Endodermal cell (in vitro differentiated cells): Measurements from ENCODE around the gene TRIM72. TPM values are rescaled to one million over a fixed set of nuclear protein-coding genes. Genes with fewer than 3 reads are reported as not detected.
"Not testable (repeated sequence)": the region's sequence is repeated elsewhere in the genome, so short reads cannot be mapped to it uniquely, and the experiment has no call there.

Experiments used
- DNase-seq: peaks from one replicate; pipeline ENCODE4 v3.0.0-alpha.2; 2017
- H3K27ac ChIP-seq: 2 replicates; pipeline ENCODE4 v1.5.1; 2013; ENCODE audit warnings: mild to moderate bottlenecking, low read depth, low read length, moderate library complexity
- H3K27me3 ChIP-seq: 2 replicates; pipeline ENCODE4 v1.6.1; 2013; ENCODE audit warnings: mild to moderate bottlenecking, low read length, moderate library complexity; ENCODE audit not compliant: insufficient read depth, control insufficient read depth, poor library complexity, severe bottlenecking
- H3K36me3 ChIP-seq: 2 replicates; pipeline ENCODE4 v1.7.0; 2013; ENCODE audit warnings: mild to moderate bottlenecking, low read length, moderate library complexity; ENCODE audit not compliant: control insufficient read depth, insufficient read depth
- H3K4me1 ChIP-seq: one replicate; pipeline ENCODE4 v1.7.0; 2013; ENCODE audit warnings: low read length; ENCODE audit not compliant: control insufficient read depth, insufficient read depth
- H3K4me3 ChIP-seq: 2 replicates; pipeline ENCODE4 v1.5.1; 2013; ENCODE audit warnings: mild to moderate bottlenecking, low read length, moderate library complexity
- H3K9ac ChIP-seq: 2 replicates; pipeline ENCODE4 v1.6.1; 2013; ENCODE audit warnings: mild to moderate bottlenecking, low read length, moderate library complexity; ENCODE audit not compliant: poor library complexity, severe bottlenecking; ENCODE audit errors: extremely low read depth
- H3K9me3 ChIP-seq: 2 replicates; pipeline ENCODE4 v1.6.1; 2013; ENCODE audit warnings: mild to moderate bottlenecking, low read length, moderate library complexity; ENCODE audit not compliant: control insufficient read depth
- H3K27ac Mint-ChIP-seq: 2 replicates; pipeline ENCODE4 v1.8.0; 2020; ENCODE audit warnings: mixed read lengths
- H3K27me3 Mint-ChIP-seq: 2 replicates; pipeline ENCODE4 v1.8.0; 2021; ENCODE audit warnings: mild to moderate bottlenecking, mixed read lengths; ENCODE audit not compliant: insufficient read depth
- H3K36me3 Mint-ChIP-seq: 2 replicates; pipeline ENCODE4 v1.8.0; 2020; ENCODE audit warnings: low read depth, mixed read lengths
- H3K4me1 Mint-ChIP-seq: 2 replicates; pipeline ENCODE4 v1.8.0; 2020; ENCODE audit warnings: mixed read lengths
- H3K4me3 Mint-ChIP-seq: 2 replicates; pipeline ENCODE4 v1.8.0; 2020; ENCODE audit warnings: mild to moderate bottlenecking, moderate library complexity, mixed read lengths
- H3K9me3 Mint-ChIP-seq: 2 replicates; pipeline ENCODE4 v1.8.0; 2020; ENCODE audit warnings: mild to moderate bottlenecking, mixed read lengths
- WGBS, 2 experiments: methylation state at CpG; one replicate each; pipeline versions ENCODE4 v1.1.5 to v1.1.7; 2013; ENCODE audit warnings: missing lambda C conversion rate in 2 of 2, mixed read lengths in 1 of 2; ENCODE audit not compliant: insufficient coverage in 1 of 2, insufficient read length in 1 of 2; 5-methylcytosine and 5-hydroxymethylcytosine counted together
- total RNA-seq, 2 donors: library from RNA; stranded (reverse); fragmentation: NEBNext Ultra II Directional in 1 of 2; extraction: Animal tissue kit (Norgen Biotek cat#: 25700) in 1 of 2; gene quantifications; 2 replicates in 1 of 2; 3 replicates in 1 of 2; pipeline ENCODE4 v1.2.1, GENCODE V29; 2021
- TF ChIP-seq, protein P1 (sequence below): fragments of 200-600 bp; sonication (generic); conservative IDR thresholded peaks from 2 replicates; pipeline ENCODE4 v1.5.0; 2021; ENCODE audit warnings: antibody characterized with exemption, mild to moderate bottlenecking

The TRIM72 gene
- total RNA-seq, 2 donors from 2014 or later: 0.15 to 0.20 TPM

DNA sequence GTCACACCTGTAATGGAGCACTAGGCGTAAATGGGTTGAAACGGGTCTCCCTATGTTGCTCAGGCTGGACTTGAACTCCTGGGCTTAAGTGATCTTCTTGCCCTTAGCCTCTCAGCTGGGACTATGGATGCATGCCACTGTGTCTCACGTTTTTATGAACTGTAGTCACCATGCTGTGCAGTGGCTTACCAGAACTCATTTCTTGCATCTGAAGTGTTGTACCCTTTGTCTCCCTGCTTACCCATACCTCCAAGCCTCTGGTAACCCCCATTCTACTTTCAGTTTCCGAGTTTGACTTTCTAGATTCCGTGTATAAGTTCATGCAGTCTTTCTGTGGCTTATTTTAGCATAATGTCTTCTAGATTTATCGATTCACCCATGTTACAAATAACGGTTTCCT lies 19.0 kb upstream of the TRIM72 start:
- 93 to 95% methylated on average over 7 of the region's 7 CpGs for WGBS, 2 experiments
- Mint-ChIP-seq H3K36me3 (peaks cover 75% of the 10 kb centered on the region), H3K27me3 (no peaks in the 10 kb centered on the region), H3K4me1 (no peaks in the 10 kb centered on the region), H3K4me3 (no peak overlapping the region), H3K9me3 (no peaks in the 10 kb centered on the region), H3K27ac (no peak overlapping the region)
- TF ChIP-seq, protein P1, sequence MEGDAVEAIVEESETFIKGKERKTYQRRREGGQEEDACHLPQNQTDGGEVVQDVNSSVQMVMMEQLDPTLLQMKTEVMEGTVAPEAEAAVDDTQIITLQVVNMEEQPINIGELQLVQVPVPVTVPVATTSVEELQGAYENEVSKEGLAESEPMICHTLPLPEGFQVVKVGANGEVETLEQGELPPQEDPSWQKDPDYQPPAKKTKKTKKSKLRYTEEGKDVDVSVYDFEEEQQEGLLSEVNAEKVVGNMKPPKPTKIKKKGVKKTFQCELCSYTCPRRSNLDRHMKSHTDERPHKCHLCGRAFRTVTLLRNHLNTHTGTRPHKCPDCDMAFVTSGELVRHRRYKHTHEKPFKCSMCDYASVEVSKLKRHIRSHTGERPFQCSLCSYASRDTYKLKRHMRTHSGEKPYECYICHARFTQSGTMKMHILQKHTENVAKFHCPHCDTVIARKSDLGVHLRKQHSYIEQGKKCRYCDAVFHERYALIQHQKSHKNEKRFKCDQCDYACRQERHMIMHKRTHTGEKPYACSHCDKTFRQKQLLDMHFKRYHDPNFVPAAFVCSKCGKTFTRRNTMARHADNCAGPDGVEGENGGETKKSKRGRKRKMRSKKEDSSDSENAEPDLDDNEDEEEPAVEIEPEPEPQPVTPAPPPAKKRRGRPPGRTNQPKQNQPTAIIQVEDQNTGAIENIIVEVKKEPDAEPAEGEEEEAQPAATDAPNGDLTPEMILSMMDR: no peak
- Histone ChIP-seq H3K4me3 (no peak overlapping the region), H3K4me1 (no peaks in the 10 kb centered on the region), H3K9ac (no peak overlapping the region), H3K36me3 (peaks cover 97% of the 10 kb centered on the region), H3K27me3 (no peaks in the 10 kb centered on the region), H3K27ac (no peak overlapping the region), H3K9me3 (no peaks in the 10 kb centered on the region)
- DNase-seq: no peak

DNA sequence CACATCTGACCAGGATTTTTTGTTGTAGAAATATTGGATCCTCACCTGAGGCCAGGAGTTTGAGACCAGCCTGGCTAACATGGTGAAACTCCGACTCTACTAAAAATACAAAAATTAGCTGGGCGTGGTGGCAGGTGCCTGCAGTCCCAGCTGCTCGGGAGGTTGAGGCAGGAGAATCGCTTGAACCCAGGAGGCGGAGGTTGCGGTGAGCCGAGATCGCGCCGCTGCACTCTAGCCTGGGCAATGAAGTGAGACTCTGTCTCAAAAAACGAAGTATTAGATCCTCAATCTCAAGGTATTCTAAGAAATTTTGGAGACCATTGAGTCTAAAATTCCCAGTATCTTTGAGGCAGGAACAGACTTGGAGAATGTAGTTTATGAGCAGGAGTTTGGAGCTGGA lies 18.1 kb upstream of the TRIM72 start:
- WGBS, 2 experiments: 88 to 95% methylated on average over 10 to 11 of the region's 11 CpGs
- H3K9ac ChIP-seq, H3K4me3 Mint-ChIP-seq, H3K27me3 ChIP-seq, DNase-seq, H3K27ac Mint-ChIP-seq, H3K9me3 Mint-ChIP-seq, H3K4me1 ChIP-seq, H3K27ac ChIP-seq, H3K4me3 ChIP-seq, H3K9me3 ChIP-seq, H3K27me3 Mint-ChIP-seq, H3K4me1 Mint-ChIP-seq: not testable (repeated sequence)
- peaks cover 67% of the 10 kb centered on the region for H3K36me3 Mint-ChIP-seq
- H3K36me3 ChIP-seq: peaks cover 88% of the 10 kb centered on the region

DNA sequence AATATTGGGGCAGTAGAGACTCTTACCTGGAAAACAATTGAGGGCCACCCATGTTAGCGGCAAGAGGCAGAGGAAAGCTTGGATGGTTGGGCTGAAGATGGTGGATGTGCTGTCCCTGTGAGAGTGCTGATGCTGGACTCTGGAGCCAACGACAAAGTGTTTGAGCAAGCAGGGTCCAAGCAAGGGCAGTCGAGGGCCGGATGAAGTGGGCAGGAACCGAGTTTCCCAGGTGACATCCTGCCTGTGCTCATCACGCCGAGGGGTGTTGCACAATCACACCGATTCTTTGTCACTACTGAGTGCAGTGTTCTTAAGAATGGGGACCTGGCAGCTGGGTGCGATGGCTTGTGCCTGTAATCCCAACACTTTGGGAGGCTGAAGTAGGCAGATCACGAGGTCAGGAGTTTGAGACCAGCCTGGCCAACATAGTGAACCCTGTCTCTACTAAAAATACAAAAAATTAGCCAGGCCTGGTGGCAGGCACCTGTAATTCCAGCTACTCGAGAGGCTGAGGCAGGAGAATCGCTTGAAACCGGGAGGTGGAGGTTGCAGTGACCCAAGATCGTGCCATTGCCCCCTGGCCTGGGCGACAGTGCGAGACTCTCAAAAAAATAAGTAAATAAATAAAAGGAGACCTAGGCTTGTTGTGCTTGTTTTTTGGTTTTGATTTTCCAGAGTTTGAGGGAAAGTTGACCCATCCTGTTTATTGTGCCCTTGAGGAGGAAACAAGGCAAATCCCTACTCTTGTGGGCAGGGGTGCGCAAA lies 17.4 kb upstream of the TRIM72 start:
- WGBS, 2 experiments: 93 to 95% methylated on average over 14 to 17 of the region's 17 CpGs
- TF ChIP-seq, protein P1: no peak
- H3K27ac ChIP-seq: no peak overlapping the region
- H3K4me3 Mint-ChIP-seq: no peak overlapping the region
- H3K27me3 ChIP-seq: no peaks in the 10 kb centered on the region
- no peaks in the 10 kb centered on the region for H3K27me3 Mint-ChIP-seq
- H3K36me3 Mint-ChIP-seq: peaks cover 60% of the 10 kb centered on the region
- H3K4me1 ChIP-seq: no peaks in the 10 kb centered on the region
- no peaks in the 10 kb centered on the region for H3K9me3 ChIP-seq
- no peak overlapping the region for H3K4me3 ChIP-seq
- no peak for DNase-seq
- H3K9ac ChIP-seq: no peak overlapping the region
- H3K27ac Mint-ChIP-seq: no peak overlapping the region
- H3K9me3 Mint-ChIP-seq: no peaks in the 10 kb centered on the region
- peaks cover 5% of the 10 kb centered on the region for H3K4me1 Mint-ChIP-seq
- H3K36me3 ChIP-seq: peaks cover 81% of the 10 kb centered on the region
